DMS153 (cell line): ENCODE data around the gene MAPKAPK3.

Experiments
- DNase-seq: peaks from one replicate; lab custom pipeline; 2025; lab: John Stamatoyannopoulos, UW

The MAPKAPK3 gene

GRCh38 chr3:50627407-50628051, 10.6 kb downstream of the MAPKAPK3 start:
- no peak for DNase-seq

GRCh38 chr3:50628601-50629000, 11.7 kb downstream of the MAPKAPK3 start:
- no peak for DNase-seq

DNA sequence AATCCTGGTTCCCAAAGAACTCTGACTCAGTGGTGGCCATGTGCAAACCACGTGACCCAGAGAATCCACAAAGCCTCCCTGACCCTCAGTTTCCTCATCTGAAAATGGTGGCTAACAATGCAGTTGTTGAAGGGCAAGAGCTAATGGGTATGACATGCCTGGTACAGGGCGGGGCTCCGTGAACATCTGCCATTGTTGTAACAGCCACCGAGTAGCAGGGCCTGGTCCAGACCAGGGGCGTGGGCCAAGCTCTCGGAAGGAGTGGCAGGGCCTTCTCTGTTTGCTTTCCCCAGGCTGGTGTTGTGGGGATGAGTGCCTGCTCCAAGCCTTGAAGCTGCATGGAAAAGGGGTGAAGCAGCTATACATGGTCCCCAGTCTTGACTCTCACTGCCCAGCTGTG, 13.4 kb downstream of the MAPKAPK3 start:
- DNase-seq: no peak

DNA sequence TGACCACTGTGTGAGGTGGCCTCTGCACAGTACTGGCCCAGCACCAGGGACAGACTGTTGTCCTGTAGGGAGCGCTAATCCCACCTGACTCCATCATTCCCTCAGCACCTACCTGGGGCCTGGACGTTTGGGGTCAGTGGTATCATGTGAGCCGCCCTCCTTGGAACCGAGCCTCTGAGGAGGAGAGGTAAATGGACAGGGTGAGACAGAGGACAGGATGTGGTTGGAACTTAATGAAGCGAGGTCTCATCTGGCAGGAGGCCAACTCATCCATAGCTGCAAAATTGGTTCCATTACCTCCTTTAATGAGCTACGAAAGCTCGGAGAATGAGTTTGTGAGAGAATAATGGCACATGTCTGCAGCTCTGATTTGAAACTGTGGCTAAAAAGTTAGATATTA, 13.9 kb downstream of the MAPKAPK3 start:
- DNase-seq: peak; percentile 50

DNA sequence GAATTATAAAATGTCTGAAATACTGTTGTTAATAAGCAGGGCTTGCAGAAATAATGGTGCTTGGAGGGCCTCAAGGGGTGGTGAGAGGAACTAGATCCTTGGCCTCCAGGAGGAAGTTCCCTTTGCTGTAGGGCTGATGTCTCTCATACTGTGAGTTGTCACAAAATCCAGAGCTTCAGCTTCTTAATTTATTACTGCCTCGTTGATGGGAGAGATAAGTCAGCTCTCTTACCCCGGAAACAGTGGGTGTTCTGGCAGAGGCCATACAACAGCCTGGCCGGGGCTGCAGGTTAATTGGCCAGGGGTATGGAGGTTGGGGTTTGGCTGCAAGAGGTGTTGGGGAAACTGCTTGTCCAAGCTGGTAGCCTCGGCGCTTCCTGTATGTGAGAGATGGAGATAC, 15.5 kb downstream of the MAPKAPK3 start:
- no peak for DNase-seq

DNA sequence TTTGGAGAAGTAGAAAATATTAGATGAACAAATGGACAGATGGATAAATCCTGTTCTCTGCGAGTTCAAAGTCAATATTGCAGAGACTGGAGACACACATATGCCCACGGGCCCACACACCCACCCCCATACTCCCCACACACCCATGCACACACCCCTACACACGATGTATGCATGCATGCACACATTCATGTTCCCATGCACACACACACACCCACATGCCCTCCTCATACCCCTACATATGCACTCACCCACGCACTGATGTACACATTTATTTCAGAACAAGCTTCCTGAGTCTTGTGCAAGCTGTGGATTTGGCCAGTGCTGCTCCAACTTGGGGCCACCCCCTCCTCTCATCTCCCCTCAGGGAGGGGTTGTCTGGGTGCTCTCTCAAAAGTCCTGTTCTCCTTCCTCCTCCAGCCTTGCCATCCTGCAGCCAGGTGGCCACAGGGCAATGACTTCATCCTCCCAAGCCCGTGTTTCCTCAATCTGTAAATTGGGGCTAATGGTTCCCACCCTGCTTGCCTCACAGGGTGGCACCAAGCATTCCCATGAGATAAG, 16.4 kb downstream of the MAPKAPK3 start:
- DNase-seq: no peak

- no peak for DNase-seq
Measured at GRCh38 chr3:50635066-50635465, 18.1 kb downstream of the MAPKAPK3 start.

- DNase-seq: no peak
Measured at GRCh38 chr3:50637011-50637410, 20.1 kb downstream of the MAPKAPK3 start.

GRCh38 chr3:50637945-50638344, 21.0 kb downstream of the MAPKAPK3 start:
- DNase-seq: no peak

GRCh38 chr3:50639055-50639494, 22.1 kb downstream of the MAPKAPK3 start:
- DNase-seq: no peak

GRCh38 chr3:50642382-50642781, 25.4 kb downstream of the MAPKAPK3 start:
- no peak for DNase-seq

DNA sequence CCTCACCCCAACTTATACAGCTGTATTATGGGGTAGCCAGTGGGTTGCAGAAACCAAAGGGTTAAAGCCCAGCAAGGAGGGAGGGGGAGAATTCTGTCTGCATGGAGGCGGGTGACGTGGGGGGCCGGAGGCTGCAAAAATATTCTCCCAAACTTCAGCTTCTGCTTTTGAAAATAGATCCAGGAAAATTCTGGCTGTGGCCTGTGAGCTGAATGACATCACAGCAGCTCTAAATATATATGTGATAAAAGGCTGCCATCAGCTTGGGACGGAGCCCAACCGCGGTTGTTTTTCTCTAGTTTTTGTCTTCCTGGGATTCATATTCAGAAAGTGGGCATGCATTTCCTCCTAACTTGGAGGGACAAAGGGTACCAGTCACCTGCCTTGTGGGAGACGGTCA, 27.6 kb downstream of the MAPKAPK3 start:
- no peak for DNase-seq

GRCh38 chr3:50645378-50645777, 28.4 kb downstream of the MAPKAPK3 start:
- DNase-seq: no peak

GRCh38 chr3:50648313-50648712, 31.4 kb downstream of the MAPKAPK3 start:
- no peak for DNase-seq

DNA sequence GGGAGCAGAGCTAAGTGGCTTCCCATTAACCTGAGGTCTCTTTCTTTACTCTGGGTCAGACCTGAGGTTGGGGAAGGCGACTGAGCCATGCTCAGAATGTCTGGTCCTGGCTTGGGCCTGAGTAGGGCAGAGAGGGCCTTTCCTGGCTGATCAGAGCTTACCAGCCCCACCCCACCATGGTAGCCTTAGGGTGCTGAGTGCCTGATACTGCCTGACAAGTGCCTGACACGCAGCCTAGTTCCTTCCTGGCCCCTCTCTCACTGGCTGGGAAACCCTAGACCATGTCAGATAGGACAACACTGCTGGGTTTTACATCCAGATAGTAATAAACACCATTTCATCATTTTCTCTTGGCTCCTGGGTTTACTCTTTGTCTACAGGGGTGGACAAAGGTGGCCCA, 32.0 kb downstream of the MAPKAPK3 start:
- DNase-seq: no peak

DNA sequence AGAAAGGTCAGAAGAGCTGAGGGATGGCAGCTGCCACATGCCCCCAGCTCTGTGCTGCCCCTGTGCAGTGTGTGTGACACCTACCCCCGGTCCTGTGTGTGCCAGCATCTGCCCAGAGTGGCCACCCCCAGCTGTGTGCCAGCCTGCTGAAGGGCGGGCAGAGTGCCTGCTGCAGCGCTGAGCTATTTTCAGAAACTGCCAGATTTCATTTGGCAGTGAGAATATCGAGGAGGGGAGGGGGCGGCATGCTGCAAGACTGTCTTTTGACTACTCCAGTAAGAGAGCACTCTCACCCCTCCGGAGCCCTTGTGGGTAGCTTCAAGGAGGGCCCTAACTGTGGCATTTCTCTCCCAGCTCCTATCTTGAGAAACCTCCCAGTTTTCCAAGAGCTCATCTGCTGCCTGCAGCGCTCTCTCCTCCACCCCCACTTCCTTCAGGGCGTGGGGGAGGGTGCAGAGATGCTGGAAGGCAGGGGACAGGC, 32.5 kb downstream of the MAPKAPK3 start:
- no peak for DNase-seq

- DNase-seq: no peak
Measured at GRCh38 chr3:50650018-50650417, 33.1 kb downstream of the MAPKAPK3 start.

DNA sequence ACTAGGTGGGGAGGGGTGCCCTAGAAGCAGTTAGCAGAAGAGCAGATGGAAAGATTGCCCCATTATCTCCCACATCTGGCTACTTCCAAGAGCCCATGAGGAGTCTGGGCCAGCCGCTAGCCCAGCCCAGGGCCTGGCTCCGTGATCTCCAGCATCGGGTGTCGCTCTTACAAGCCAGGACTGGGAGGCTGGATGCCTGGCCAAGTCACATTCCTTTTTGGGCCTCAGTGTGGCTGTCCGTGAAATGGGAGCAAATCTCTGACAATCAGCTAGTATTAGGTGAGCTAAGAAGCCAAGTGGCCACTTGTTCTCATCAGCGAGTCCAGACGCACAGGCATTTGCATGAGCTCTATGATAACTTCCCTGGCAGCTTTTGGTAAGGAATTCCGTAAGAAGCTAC, 34.5 kb downstream of the MAPKAPK3 start:
- no peak for DNase-seq

GRCh38 chr3:50651920-50652529, 35.1 kb downstream of the MAPKAPK3 start:
- no peak for DNase-seq

DNA sequence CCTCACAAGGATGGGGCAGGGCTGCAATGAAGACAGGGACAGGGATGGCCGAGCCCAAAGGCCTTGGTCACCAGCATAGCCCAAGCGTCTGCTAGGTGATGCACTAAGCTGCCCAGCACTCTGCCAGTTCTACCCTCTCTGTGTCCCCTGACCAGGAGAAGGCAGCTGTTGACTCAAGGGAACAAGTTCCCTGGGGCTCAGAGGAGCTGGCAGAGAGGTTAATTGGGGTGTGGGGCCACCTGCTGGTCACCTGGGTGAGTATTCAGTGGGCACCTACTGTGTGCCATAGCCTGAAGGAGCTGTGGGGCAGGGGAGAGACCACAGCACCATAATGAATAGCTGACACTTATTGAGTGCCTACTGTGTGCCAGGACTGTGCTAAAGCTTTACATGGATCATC, 35.8 kb downstream of the MAPKAPK3 start:
- no peak for DNase-seq

GRCh38 chr3:50653937-50654595, 37.1 kb downstream of the MAPKAPK3 start:
- no peak for DNase-seq

- no peak for DNase-seq
Measured at GRCh38 chr3:50655009-50655830, 38.3 kb downstream of the MAPKAPK3 start.
